Activated T-helper 17 cell treated with anti-CD3 and anti-CD28 coated beads, Interleukin-2, amount 50 U/mL, for 72 hours (primary cell): ENCODE measurements around the gene USP40. TPM values are rescaled to one million over a fixed set of nuclear protein-coding genes. Genes with fewer than 3 reads are reported as not detected.

Experiments used
- ATAC-seq: fragments of 150-1000 bp; cut with Tn5 transposase; replicated peaks from 2 replicates; pipeline ENCODE4 v1.10.0; 2021; ENCODE audit warnings: mild to moderate bottlenecking, moderate library complexity
- H3K27ac Mint-ChIP-seq: one replicate; pipeline ENCODE4 v1.8.0; 2022; ENCODE audit warnings: mixed read lengths
- H3K27me3 Mint-ChIP-seq: one replicate; pipeline ENCODE4 v1.8.0; 2022; ENCODE audit warnings: mixed read lengths
- H3K36me3 Mint-ChIP-seq: one replicate; pipeline ENCODE4 v1.8.0; 2022; ENCODE audit warnings: low read depth, mild to moderate bottlenecking, mixed read lengths
- H3K4me1 Mint-ChIP-seq: one replicate; pipeline ENCODE4 v1.8.0; 2022; ENCODE audit warnings: mixed read lengths
- H3K4me3 Mint-ChIP-seq: one replicate; pipeline ENCODE4 v1.8.0; 2022; ENCODE audit warnings: mild to moderate bottlenecking, mixed read lengths
- H3K9me3 Mint-ChIP-seq: one replicate; pipeline ENCODE4 v1.8.0; 2022; ENCODE audit warnings: mixed read lengths
- total RNA-seq, 2 donors: library from RNA; stranded (reverse); gene quantifications; one replicate each; pipeline ENCODE4 v1.2.3, GENCODE V29; 2022

Gene USP40
- total RNA-seq, 2 donors from 2014 or later = 11.3 to 13.5 TPM

DNA sequence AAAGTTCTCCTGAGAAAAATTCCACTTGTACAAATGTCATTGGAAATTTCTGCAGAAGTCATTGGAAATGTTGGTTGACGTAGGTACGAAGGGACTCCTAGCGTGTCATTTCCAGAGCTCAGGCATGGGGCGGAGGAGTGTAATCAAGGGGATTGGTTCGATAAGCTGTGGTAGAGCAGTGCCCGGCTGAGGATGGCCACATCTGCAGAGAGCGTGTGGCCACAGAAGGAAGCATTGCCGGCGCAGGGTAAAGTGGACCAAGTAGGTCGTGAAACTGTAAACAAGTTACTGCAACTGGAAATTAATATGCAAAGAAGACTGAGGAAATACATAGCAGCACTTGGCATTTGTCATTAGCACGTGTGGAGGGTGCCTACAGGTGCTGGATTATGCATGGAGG is 110.5 kb downstream of the USP40 start:
- no peaks in the 10 kb centered on the region for H3K27me3 Mint-ChIP-seq
- no peaks in the 10 kb centered on the region for H3K9me3 Mint-ChIP-seq
- no peaks in the 10 kb centered on the region for H3K4me1 Mint-ChIP-seq
- no peak for ATAC-seq
- peaks cover 97% of the 10 kb centered on the region for H3K36me3 Mint-ChIP-seq
- H3K4me3 Mint-ChIP-seq = no peak overlapping the region
- no peak overlapping the region for H3K27ac Mint-ChIP-seq

DNA sequence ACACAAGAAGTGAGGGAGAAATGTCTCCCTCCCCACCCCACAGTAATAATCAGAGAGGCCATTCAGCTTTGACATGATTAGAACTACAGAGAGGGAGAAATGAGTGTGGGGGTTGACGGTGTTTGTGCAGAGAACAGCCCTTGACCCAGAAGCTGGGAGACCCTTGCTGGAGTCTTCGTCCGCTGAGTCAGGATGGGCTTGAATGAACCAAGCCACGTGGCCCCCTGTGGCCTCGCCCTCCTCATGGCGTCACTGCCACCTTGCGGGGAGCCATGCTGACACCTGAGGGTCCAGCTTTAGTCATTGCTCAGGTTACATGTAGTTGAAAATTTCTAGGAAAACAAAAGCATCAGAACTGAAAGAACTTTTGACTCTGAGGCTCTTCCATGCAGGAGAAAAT is 111.1 kb downstream of the USP40 start:
- H3K4me3 Mint-ChIP-seq = no peak overlapping the region
- H3K9me3 Mint-ChIP-seq = no peaks in the 10 kb centered on the region
- H3K27me3 Mint-ChIP-seq = no peaks in the 10 kb centered on the region
- ATAC-seq = no peak
- peaks cover 97% of the 10 kb centered on the region for H3K36me3 Mint-ChIP-seq
- H3K27ac Mint-ChIP-seq = no peak overlapping the region
- H3K4me1 Mint-ChIP-seq = no peaks in the 10 kb centered on the region

DNA sequence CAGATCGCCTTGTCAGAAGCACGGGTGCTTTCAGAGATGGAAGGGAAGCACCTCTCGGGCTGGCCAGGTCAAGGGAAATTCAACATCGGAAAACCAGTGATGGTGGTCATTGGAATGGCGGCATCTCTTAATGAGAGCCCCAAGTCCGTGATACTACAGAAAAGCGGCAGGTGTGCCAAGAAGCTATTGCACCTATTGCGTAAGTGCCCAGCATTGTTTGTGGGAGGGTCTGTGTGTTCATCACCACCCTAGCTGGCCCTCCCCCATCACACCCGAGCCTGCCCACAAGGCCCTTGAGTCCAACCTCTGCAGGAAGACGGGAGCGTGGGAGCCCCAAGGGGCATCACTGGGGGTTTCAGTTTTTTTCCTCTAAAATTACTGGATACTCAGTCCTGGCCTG is 111.6 kb downstream of the USP40 start:
- no peaks in the 10 kb centered on the region for H3K9me3 Mint-ChIP-seq
- H3K27me3 Mint-ChIP-seq = no peaks in the 10 kb centered on the region
- no peak overlapping the region for H3K27ac Mint-ChIP-seq
- H3K4me1 Mint-ChIP-seq = no peaks in the 10 kb centered on the region
- ATAC-seq = no peak
- no peak overlapping the region for H3K4me3 Mint-ChIP-seq
- peaks cover 94% of the 10 kb centered on the region for H3K36me3 Mint-ChIP-seq

DNA sequence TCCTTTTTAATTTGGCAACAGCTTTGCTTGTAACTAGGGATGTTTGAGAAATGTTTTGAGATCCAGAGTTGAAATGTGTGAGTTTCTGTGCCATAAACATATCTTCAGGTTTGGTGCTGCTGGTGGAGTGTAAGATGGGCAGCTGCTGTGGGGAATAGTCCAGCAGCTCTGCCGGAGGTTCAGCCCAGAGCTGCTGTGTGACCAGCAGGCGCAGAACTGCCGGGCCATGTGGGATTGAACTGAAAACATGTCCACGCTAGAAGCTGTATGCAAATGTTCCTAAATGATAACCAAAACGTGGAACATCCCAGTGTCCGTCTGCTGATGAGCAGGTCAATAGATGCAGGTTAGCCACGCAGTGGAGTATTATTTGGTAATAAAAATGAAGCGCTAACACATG is 112.7 kb downstream of the USP40 start:
- Mint-ChIP-seq H3K36me3 (peaks cover 93% of the 10 kb centered on the region), H3K4me1 (no peaks in the 10 kb centered on the region), H3K27ac (no peak overlapping the region), H3K27me3 (no peaks in the 10 kb centered on the region), H3K4me3 (no peak overlapping the region), H3K9me3 (no peaks in the 10 kb centered on the region)
- ATAC-seq = no peak

DNA sequence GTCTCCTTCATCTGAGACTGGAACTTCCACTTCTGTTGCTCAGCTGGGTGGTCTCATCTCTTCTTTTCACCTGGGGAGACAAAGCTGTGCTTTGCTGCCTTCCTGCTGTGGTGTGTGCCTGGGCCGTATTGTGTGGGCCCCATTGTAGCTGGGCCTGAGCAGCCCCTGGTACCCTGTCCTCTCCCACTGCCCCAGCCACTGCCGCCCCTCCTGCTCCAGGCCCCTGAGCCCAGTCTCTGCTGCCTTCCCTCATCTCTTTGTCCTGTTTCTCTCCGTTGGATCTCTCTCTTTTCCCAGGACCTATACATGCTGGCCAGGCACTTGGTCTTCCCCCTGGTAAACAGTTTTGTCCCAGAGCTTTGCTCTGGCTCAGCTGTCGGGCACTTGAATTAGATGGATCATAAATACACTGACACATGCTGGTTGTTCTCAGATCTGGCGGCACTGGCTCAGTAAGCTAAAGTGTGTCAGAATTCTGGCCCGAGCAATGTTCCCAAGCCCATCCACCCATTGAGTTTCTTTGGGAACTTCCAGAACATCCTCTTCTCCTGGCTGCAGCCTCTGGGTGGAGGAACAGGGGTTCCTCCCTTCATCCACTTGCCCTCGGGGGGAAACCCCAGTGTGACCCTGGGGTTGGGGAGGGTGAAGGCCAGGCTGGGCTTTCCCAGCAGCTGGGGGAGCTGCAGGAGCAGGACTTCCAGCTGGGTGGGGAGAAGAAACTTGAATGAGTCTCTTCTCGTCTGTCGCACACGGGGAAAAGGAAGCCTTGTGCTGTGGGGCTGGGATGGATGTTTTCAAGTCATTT is 113.3 kb downstream of the USP40 start:
- peaks cover 93% of the 10 kb centered on the region for H3K36me3 Mint-ChIP-seq
- H3K27ac Mint-ChIP-seq = no peak overlapping the region
- ATAC-seq = no peak

DNA sequence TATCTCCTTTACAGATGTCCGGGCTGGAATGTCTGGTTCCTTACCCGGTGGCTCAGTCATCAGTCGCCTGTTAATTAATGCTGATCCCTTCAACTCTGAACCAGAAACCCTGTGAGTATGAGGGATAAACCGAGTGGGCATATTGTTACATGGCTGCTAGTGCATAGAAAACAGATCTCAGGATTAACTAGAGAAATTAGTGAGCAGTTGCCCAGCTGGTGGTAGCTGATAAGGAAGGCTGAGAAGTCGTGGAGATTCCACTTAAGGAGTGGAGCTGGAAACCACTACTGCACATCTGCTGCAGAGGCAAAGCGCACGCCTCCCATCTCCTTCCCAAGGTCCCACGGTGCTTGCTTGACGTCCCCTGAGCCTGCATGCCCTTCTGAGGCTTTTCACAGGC is 114.6 kb downstream of the USP40 start:
- no peaks in the 10 kb centered on the region for H3K4me1 Mint-ChIP-seq
- no peaks in the 10 kb centered on the region for H3K9me3 Mint-ChIP-seq
- H3K36me3 Mint-ChIP-seq = peaks cover 85% of the 10 kb centered on the region
- H3K27me3 Mint-ChIP-seq = no peaks in the 10 kb centered on the region
- no peak for ATAC-seq
- H3K4me3 Mint-ChIP-seq = no peak overlapping the region
- H3K27ac Mint-ChIP-seq = no peak overlapping the region

More for the DNA sequence above, 113.3 kb downstream of the USP40 start:
- Mint-ChIP-seq H3K4me3 (no peak overlapping the region), H3K9me3 (no peaks in the 10 kb centered on the region), H3K27me3 (no peaks in the 10 kb centered on the region), H3K4me1 (no peaks in the 10 kb centered on the region)

DNA sequence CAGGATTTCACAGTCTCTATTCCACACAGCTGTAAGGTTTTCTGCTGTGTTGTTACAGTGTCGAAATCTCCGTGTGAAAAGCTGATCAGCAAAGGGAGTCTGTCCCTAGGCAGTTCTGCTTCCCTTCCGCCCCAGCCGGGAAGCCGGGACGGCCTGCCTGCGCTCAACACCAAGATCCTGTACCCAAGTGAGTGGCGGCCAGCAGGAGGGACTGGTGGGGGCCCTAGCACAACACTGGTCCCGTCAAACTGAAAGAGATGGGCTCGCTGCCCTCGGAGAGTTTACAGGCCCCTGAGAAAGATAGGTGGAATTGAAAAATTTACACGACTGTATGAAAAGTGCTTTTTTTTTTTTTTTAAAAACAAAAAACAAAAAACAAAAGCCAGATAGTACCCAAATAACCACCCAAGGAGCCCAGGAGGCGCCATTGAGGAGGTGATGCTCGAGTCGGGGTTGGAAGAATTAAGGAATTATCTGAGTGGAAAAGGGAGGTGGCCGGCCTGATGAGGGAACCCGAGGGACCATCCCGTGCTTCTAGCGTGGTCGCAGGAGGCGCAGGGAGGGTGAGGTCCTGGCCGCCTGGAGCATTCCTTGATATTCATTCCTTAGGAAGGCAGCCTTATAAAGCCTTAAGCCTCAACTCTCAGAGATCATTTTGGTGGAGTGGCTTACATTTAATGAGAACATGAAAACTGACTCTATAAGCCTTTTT is 115.6 kb downstream of the USP40 start:
- H3K9me3 Mint-ChIP-seq = no peaks in the 10 kb centered on the region
- no peak overlapping the region for H3K27ac Mint-ChIP-seq
- H3K27me3 Mint-ChIP-seq = no peaks in the 10 kb centered on the region
- H3K4me3 Mint-ChIP-seq = no peak overlapping the region
- H3K4me1 Mint-ChIP-seq = no peaks in the 10 kb centered on the region
- no peak for ATAC-seq
- peaks cover 82% of the 10 kb centered on the region for H3K36me3 Mint-ChIP-seq

DNA sequence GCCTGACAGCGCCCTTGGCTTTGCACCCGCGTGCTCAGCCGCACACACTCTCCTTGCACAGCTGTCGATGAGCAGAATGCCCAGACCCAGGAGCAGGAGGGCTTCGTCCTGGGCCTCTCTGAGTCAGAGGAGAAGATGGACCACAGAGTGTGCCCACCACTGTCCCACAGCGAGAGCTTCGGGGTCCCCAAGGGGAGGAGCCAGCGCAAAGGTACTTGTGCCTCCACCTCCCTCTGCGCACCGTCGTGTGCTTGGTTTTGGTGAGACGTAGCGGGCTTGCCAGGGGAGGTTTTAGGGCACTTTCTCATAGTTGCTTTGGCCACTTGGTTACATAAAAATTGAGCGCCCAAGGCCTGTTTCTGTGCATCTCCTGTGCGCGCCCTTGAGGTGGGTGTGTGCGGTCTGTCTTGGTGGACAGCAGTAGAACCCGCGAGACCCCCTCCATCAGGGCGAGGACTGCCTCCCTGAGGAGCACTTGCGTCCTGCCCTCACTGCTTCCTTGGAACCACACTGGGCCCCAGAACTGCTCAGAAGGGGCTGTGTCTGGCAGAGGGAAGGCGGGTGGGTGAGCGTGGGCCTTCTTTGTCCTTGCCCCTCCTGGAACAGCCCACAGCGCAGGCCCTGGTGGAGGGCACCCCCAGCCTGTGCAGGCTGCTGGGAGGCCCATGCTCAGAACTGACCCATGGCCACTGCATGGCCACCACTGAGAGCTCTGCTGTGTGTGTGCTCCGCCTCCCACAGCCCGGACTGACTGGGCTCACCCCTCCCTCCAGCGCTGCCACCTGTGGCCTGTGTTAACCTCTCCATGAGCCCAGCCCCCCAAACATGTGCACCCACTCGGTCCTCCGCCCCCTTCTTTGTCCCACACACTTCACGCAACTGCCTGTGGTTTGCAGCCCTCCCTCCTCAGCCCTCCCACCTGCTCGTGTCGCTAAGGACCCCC is 116.4 kb downstream of the USP40 start:
- Mint-ChIP-seq H3K36me3 (peaks cover 82% of the 10 kb centered on the region), H3K27me3 (no peaks in the 10 kb centered on the region), H3K4me3 (no peak overlapping the region), H3K27ac (no peak overlapping the region), H3K9me3 (no peaks in the 10 kb centered on the region), H3K4me1 (no peaks in the 10 kb centered on the region)
- ATAC-seq = no peak

DNA sequence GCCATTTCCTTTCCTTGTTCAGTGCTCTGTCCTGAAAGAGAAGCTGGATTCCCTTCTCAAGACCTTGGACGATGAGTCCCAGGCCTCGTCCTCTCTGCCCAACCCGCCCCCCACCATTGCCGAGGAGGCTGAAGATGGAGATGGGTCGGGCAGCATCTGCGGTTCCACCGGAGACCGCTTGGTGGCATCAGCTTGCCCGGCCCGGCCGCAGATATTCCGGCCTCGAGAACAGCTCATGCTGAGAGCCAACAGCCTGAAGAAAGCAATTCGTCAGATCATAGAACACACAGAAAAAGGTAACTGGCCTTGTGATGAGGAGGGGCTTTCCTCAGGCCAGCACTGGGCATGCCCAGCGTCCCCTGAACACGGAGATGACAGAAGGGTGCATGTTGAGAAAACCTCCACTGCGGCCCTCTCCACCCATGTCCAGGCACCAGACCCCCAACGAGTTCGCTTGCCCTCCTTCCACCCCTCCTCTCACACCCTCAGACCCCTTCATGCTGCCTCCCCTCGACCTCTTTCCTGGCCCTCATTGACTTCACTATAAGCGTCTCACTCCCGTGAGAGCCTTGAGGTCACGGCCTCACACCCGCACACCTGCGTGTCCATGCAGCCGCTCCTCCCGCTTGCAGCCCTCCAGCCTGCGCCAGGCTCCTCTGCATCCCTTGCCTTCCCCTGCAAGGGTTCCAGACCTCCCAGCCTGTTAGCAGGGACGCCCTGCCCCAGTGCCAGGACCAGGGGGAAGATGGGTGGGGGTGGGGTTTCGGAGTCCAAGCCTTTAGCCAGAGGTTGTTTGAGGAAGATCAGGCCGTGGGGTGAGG is 117.3 kb downstream of the USP40 start:
- H3K27ac Mint-ChIP-seq = no peak overlapping the region
- H3K4me3 Mint-ChIP-seq = no peak overlapping the region
- no peaks in the 10 kb centered on the region for H3K9me3 Mint-ChIP-seq
- peaks cover 4% of the 10 kb centered on the region for H3K4me1 Mint-ChIP-seq
- H3K36me3 Mint-ChIP-seq = peaks cover 79% of the 10 kb centered on the region
- no peaks in the 10 kb centered on the region for H3K27me3 Mint-ChIP-seq
- ATAC-seq = no peak

DNA sequence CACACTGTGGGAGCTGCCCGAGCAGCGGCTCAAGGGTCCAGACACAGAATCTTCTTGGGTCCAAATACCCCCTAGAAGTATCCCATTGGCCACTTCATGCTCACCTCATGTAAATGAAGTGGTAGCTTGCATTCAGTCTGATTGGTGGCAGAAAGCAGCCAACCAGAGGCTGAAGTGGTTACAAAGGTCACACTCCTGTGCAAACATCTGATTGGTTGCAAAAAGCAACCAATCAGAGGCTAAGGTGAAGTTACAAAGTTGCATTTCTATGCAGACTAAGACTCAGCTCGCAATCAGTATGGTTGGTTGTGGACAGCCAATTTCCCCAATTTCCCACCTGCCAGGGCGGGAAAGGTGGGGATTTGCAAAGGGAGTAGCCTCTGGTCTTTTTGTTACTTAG is 118.0 kb downstream of the USP40 start:
- Mint-ChIP-seq H3K9me3 (no peaks in the 10 kb centered on the region), H3K4me3 (no peak overlapping the region), H3K4me1 (peaks cover 9% of the 10 kb centered on the region), H3K27me3 (no peaks in the 10 kb centered on the region), H3K27ac (no peak overlapping the region), H3K36me3 (peaks cover 76% of the 10 kb centered on the region)
- ATAC-seq = no peak

DNA sequence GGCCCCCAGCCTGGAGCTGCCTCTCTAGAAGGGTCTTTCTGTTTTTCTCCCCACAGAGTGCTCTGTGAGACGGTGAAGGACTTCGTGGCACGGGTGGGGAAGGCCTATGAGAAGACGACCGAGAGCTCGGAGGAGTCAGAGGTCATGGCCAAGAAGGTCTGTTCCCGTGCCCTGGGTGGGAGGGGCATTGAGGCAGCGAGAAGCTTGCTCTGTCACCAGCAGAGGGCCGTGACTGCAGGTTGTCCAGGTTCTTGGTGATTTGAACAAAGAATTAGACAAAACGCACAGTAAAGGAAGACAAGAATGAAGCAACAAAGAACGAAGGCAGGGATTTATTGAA is 118.4 kb downstream of the USP40 start:
- no peak overlapping the region for H3K27ac Mint-ChIP-seq
- H3K4me1 Mint-ChIP-seq = peaks cover 13% of the 10 kb centered on the region
- no peak for ATAC-seq
- H3K9me3 Mint-ChIP-seq = no peaks in the 10 kb centered on the region
- no peaks in the 10 kb centered on the region for H3K27me3 Mint-ChIP-seq
- peaks cover 76% of the 10 kb centered on the region for H3K36me3 Mint-ChIP-seq
- no peak overlapping the region for H3K4me3 Mint-ChIP-seq

DNA sequence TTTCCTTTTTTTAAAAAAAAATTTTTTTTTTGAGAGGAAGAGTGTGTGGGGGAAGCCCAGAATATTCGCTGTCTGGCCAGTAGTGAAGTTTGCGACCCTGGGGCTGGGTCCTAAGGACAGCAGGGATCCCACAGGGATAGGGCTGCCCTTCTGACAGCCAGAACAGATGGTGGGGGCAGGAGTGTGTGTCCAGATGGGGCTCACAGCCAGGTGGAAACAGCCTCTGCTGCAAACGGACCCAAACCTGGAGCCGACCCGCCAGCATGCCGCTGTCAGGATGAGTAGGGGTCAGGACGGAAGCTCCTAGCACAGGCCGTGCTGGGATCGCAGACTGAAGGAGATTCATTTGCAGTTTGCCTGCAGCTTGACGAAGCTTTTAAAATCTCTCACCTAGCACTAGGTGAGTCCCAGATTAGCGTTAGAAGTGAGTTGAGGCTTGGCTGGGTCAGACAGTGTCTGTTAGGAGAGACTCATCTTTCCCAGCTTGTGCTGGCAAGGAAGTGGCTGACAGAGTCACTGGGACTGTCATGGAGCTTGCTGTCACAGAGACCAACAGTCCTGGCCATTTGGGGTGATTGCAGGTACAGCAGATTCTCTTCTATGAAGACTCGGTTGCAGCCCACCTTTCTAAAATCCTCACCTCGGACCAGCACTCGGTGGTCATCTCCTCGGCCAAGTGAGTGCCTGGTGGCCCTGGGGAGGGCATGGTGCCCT is 118.9 kb downstream of the USP40 start:
- Mint-ChIP-seq H3K4me3 (no peak overlapping the region), H3K27ac (no peak overlapping the region), H3K9me3 (no peaks in the 10 kb centered on the region), H3K4me1 (peaks cover 15% of the 10 kb centered on the region), H3K27me3 (no peaks in the 10 kb centered on the region), H3K36me3 (peaks cover 79% of the 10 kb centered on the region)
- no peak for ATAC-seq

DNA sequence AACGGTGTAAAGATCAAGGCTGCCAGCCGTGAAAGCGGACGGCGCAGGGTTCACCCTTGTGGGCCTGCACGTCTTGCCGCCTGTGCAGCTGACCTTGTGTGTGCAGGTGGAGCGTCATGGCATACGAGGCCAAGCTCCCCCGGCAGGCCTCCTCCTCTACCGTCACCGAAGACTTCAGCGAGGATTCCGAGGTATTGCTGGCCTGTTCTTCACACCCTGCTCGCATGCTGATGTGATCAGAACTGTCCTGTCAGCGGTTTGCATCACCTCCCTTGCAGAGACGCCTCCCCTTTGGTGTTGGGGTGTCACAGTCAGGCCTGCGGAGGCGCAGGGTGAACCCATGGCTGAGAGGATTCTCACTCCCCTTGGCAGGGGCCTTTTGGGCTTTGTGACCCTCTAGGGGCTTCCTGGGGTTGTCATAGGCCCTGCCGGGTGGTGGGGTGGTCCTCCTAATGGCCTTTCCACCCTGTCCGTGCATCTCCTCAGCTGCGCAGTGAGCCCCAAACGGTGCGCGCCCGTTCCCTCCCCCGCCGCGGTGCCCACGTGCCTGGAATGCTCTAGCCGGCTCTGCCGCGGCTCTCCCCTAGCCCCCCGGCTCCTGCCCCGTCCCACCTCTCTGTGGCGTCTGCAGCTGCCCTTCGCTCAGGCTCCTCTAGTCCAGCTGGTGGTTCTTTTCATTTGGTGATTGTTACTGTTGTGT is 119.8 kb downstream of the USP40 start:
- H3K4me3 Mint-ChIP-seq = no peak overlapping the region
- H3K27me3 Mint-ChIP-seq = no peaks in the 10 kb centered on the region
- peaks cover 15% of the 10 kb centered on the region for H3K4me1 Mint-ChIP-seq
- H3K27ac Mint-ChIP-seq = no peak overlapping the region
- H3K36me3 Mint-ChIP-seq = peaks cover 79% of the 10 kb centered on the region
- ATAC-seq = no peak
- no peaks in the 10 kb centered on the region for H3K9me3 Mint-ChIP-seq
